Activated CD4-positive, alpha-beta T cell treated with anti-CD3 and anti-CD28 coated beads, Interleukin-2, amount 10 ng/mL, durations not matched to agents 24 days and 14 days (primary cell): ENCODE results near the gene MMP15. TPM values are rescaled to one million over a fixed set of nuclear protein-coding genes. Genes with fewer than 3 reads are reported as not detected.
"Not testable (repeated sequence)": the region's sequence is repeated elsewhere in the genome, so short reads cannot be mapped to it uniquely, and the experiment has no call there.

ENCODE experiments used
- DNase-seq: peaks from one replicate; pipeline ENCODE4 v3.0.0; 2022
- H3K27ac Mint-ChIP-seq: one replicate; pipeline ENCODE4 v1.8.0; 2022; ENCODE audit warnings: mild to moderate bottlenecking, mixed read lengths
- H3K27me3 Mint-ChIP-seq: one replicate; pipeline ENCODE4 v1.8.0; 2022; ENCODE audit warnings: mixed read lengths
- H3K36me3 Mint-ChIP-seq: one replicate; pipeline ENCODE4 v1.8.0; 2022; ENCODE audit warnings: low read depth, mild to moderate bottlenecking, mixed read lengths
- H3K4me1 Mint-ChIP-seq: one replicate; pipeline ENCODE4 v1.8.0; 2021; ENCODE audit warnings: mixed read lengths
- H3K4me3 Mint-ChIP-seq: one replicate; pipeline ENCODE4 v1.8.0; 2022; ENCODE audit warnings: mild to moderate bottlenecking, moderate library complexity, mixed read lengths
- H3K9me3 Mint-ChIP-seq: one replicate; pipeline ENCODE4 v1.8.0; 2021; ENCODE audit warnings: mixed read lengths
- intact Hi-C: fragments of 100-400 bp; cut with micrococcal nuclease; formaldehyde crosslinking; loops from one replicate; pipeline ENCODE4 v1.15.1; 2023
- total RNA-seq: library from RNA; stranded (reverse); gene quantifications from 2 replicates; pipeline ENCODE4 v1.2.3, GENCODE V29; 2022

Gene MMP15
- total RNA-seq, 1 donor from 2014 or later = 0.89 TPM

DNA sequence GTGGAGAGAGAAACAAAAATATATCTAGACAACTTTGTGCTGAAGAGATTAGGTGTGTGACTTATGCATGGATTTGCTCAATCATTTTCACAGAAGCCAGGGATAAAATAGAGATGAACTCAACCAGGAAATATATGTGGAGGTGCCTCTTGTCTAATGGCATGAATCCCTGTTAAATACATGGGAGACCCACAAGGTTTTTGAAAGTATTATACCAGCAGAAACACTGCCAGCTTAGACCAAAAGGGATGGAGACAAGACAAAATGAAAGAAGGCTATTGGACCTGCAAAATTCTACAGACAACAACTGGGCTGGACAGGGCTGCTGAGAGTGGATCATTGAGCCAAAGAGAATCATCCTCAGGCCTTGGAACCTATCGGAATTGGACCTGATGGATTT lies 51.0 kb downstream of the MMP15 start:
- no peaks in the 10 kb centered on the region for H3K4me1 Mint-ChIP-seq
- no peak overlapping the region for H3K27ac Mint-ChIP-seq
- DNase-seq = no peak
- H3K4me3 Mint-ChIP-seq = no peak overlapping the region
- peaks cover 7% of the 10 kb centered on the region for H3K9me3 Mint-ChIP-seq
- H3K27me3 Mint-ChIP-seq = no peaks in the 10 kb centered on the region
- intact Hi-C loops = no loop called here
- H3K36me3 Mint-ChIP-seq = no peaks in the 10 kb centered on the region

DNA sequence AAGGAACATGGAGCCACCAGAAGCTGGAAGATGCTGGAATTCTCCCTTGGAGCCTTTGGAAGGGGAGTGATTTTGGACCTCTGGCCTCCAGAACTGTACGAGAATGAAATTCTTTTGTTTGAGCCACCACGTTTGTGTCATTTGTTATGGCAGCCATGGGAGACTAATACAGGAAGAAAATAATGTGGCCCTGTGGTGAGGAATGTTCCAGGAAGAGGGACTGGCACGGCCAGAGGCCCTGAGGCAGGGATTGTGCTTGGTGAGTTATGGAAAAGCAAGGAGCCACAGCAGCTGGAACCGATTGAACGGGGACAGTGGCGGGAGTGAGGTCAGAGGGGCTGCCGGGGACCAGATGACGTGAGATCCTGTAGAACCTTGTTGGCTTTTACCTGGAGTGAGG lies 52.2 kb downstream of the MMP15 start:
- no peaks in the 10 kb centered on the region for H3K4me1 Mint-ChIP-seq
- DNase-seq = no peak
- H3K36me3 Mint-ChIP-seq = no peaks in the 10 kb centered on the region
- H3K4me3 Mint-ChIP-seq = no peak overlapping the region
- intact Hi-C loops = no loop called here
- H3K27me3 Mint-ChIP-seq = no peaks in the 10 kb centered on the region
- no peak overlapping the region for H3K27ac Mint-ChIP-seq
- peaks cover 4% of the 10 kb centered on the region for H3K9me3 Mint-ChIP-seq

DNA sequence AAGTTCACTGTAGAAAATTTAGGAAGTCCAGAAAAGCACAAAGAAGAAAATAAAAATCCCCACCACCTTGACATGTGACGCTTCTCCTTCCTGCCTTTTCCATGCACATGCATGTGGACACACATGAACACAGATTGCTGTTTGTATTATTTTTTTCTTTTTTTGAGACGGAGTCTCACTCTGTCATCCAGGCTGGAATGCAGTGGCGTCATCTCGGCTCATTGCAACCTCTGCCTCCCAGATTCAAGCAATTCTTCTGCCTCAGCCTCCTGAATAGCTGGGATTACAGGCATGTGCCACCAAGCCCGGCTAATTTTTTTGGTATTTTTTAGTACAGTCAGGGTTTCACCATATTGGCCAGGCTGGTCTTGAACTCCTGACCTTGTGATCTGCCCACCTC lies 55.1 kb downstream of the MMP15 start:
- H3K36me3 Mint-ChIP-seq, DNase-seq, H3K27ac Mint-ChIP-seq, H3K4me3 Mint-ChIP-seq, H3K27me3 Mint-ChIP-seq, intact Hi-C loops, H3K4me1 Mint-ChIP-seq, H3K9me3 Mint-ChIP-seq: not testable (repeated sequence)

- intact Hi-C loops = no loop called here
- Mint-ChIP-seq H3K36me3 (no peaks in the 10 kb centered on the region), H3K27ac (no peak overlapping the region), H3K4me3 (no peak overlapping the region), H3K4me1 (no peaks in the 10 kb centered on the region), H3K9me3 (no peaks in the 10 kb centered on the region), H3K27me3 (no peaks in the 10 kb centered on the region)
- DNase-seq = no peak
Measured at GRCh38 chr16:58082381-58082780, 56.8 kb downstream of the MMP15 start.

DNA sequence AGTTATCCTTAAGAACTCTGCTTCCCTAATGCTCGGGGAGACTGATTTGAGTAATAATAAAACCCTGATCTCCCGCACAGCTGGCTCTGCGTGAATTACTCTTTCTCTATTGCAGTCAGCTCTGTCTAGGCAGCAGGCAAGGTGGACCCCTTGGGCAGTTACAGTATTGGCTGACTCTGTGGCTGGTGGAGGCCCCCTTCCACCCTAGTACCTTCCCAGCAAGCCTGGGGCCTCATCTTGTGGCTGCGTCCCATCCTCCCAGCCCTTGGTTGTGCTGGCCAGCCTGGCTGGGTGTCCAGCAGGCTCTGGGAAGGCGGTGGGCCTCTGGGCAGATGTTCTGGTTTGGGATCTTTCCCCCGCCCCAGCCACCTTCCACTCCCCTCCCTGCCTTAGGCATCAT lies 59.1 kb downstream of the MMP15 start:
- Mint-ChIP-seq H3K27me3 (no peaks in the 10 kb centered on the region), H3K4me3 (no peak overlapping the region), H3K36me3 (no peaks in the 10 kb centered on the region), H3K27ac (no peak overlapping the region), H3K4me1 (no peaks in the 10 kb centered on the region), H3K9me3 (no peaks in the 10 kb centered on the region)
- intact Hi-C loops = no loop called here
- no peak for DNase-seq

- H3K9me3 Mint-ChIP-seq = no peaks in the 10 kb centered on the region
- H3K4me1 Mint-ChIP-seq = peaks cover 2% of the 10 kb centered on the region
- intact Hi-C loops = no loop called here
- no peak overlapping the region for H3K27ac Mint-ChIP-seq
- no peak overlapping the region for H3K4me3 Mint-ChIP-seq
- H3K27me3 Mint-ChIP-seq = no peaks in the 10 kb centered on the region
- DNase-seq = no peak
- H3K36me3 Mint-ChIP-seq = no peaks in the 10 kb centered on the region
Measured at GRCh38 chr16:58085171-58085570, 59.6 kb downstream of the MMP15 start.

DNA sequence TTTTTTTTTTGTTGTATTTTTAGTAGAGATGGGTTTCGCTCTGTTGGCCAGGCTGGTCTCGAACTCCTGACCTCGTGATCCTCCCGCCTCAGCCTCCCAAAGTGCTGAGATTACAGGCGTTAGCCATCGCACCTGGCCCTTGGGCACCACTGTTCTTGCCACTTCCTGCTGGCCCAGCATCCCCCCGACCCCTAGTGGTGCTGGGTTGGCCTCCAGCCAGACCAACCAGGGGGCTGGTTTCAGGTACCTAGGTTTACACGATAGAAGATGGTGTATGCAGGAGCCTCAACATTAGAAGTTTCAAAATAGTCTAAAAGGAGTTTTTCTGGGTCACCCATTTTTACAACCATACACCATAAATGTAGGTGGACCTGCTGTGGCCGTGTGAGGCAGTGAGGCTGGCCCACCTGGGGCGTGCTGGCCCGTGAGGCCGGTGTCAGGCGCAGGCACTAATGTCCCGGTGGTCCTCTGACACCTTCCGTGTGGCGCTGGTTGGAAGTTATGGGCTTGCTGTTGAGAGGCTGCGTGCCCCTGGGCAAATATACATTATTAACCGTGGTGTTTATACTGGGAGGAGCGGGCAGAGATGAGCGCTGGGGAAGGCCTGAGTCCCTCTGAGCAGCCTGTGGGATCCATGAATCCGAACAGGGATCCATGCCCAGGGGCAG lies 60.2 kb downstream of the MMP15 start:
- no peaks in the 10 kb centered on the region for H3K36me3 Mint-ChIP-seq
- DNase-seq = no peak
- no peak overlapping the region for H3K4me3 Mint-ChIP-seq
- H3K9me3 Mint-ChIP-seq = no peaks in the 10 kb centered on the region
- intact Hi-C loops = no loop called here
- no peaks in the 10 kb centered on the region for H3K27me3 Mint-ChIP-seq
- H3K4me1 Mint-ChIP-seq = peaks cover 2% of the 10 kb centered on the region
- H3K27ac Mint-ChIP-seq = no peak overlapping the region

DNA sequence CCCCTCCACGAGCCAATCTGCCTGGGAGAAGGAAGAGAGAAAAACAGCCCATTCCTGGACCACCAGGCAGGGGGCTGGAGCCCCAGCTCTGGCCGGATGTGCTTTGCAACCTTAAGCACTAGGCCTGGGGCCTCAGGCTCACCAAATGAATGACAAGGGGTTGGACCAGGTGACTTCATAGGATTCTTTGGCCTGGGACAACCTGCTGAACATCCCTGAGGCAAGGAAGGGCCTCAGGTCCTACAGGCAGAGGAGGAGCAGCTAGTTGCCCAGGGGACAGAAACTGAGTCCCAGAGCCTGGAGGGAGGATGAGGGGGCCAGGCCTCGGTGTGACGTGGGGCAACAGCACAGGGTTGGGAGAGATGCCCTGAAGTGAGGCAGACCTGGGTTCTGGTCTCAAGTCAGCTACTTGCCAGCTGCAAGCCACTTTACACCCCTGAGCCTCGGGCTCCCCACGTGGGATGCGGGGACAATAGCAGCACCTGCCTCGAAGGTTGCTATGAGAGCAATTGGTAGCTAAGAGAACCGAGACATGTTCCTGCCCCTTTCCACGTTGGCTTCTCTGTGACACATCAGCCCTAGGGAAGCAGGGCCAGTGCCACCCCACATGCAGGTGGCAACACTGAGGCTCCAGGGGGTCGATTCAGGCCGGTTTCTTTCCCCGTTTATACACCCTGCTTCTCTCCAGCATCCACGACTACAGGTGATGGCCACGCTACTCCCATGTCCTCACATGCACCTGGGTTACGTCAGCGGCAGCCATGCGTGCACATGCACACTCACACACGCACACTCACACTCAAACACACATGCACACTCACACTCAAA lies 61.0 kb downstream of the MMP15 start:
- no peak for DNase-seq
- H3K27me3 Mint-ChIP-seq = no peaks in the 10 kb centered on the region
- H3K9me3 Mint-ChIP-seq = no peaks in the 10 kb centered on the region
- H3K4me1 Mint-ChIP-seq = peaks cover 2% of the 10 kb centered on the region
- H3K27ac Mint-ChIP-seq = no peak overlapping the region
- intact Hi-C loops = no loop called here
- H3K4me3 Mint-ChIP-seq = no peak overlapping the region
- H3K36me3 Mint-ChIP-seq = no peaks in the 10 kb centered on the region

GRCh38 chr16:58087209-58087913 lies 61.8 kb downstream of the MMP15 start:
- Mint-ChIP-seq H3K4me1 (peaks cover 2% of the 10 kb centered on the region), H3K27ac (no peak overlapping the region), H3K9me3 (no peaks in the 10 kb centered on the region), H3K27me3 (no peaks in the 10 kb centered on the region), H3K36me3 (no peaks in the 10 kb centered on the region), H3K4me3 (no peak overlapping the region)
- intact Hi-C loops = no loop called here
- no peak for DNase-seq

DNA sequence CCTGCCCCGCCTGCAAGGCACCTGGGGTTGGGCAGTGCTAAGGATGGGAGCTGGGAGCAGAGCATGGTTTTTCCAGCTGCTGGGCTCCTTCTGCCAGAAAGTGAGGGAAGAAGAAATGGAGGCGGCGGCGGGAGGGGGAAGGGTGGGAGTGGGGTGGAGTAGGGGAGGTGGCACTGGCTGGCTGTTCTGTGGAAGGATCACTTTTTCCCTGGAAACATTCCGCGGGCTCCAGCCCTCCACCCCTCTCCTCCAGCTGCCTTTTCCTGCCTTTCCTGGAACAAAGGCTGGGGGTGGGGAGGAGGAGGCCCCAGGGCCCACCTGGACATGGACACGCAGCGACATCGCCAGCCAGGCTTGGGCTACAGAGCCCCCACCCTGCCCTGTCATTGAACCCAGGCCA lies 62.5 kb downstream of the MMP15 start:
- no peak overlapping the region for H3K4me3 Mint-ChIP-seq
- peaks cover 2% of the 10 kb centered on the region for H3K4me1 Mint-ChIP-seq
- DNase-seq = no peak
- H3K27me3 Mint-ChIP-seq = peaks cover 2% of the 10 kb centered on the region
- H3K27ac Mint-ChIP-seq = no peak overlapping the region
- H3K9me3 Mint-ChIP-seq = no peaks in the 10 kb centered on the region
- H3K36me3 Mint-ChIP-seq = no peaks in the 10 kb centered on the region
- intact Hi-C loops = no loop called here

DNA sequence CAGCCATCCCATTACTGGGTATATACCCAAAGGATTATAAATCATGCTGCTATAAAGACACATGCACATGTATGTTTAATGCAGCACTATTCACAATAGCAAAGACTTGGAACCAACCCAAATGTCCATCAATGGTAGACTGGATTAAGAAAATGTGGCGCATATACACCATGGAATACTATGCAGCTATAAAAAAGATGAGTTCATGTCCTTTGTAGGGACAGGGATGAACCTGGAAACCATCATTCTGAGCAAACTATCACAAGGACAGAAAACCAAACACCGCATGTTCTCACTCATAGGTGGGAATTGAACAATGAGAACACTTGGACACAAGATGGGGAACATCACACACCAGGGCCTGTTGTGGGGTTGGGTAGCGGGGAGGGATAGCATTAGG lies 64.8 kb downstream of the MMP15 start:
- H3K36me3 Mint-ChIP-seq, intact Hi-C loops, H3K27ac Mint-ChIP-seq, H3K4me1 Mint-ChIP-seq, DNase-seq, H3K4me3 Mint-ChIP-seq, H3K27me3 Mint-ChIP-seq, H3K9me3 Mint-ChIP-seq: not testable (repeated sequence)

DNA sequence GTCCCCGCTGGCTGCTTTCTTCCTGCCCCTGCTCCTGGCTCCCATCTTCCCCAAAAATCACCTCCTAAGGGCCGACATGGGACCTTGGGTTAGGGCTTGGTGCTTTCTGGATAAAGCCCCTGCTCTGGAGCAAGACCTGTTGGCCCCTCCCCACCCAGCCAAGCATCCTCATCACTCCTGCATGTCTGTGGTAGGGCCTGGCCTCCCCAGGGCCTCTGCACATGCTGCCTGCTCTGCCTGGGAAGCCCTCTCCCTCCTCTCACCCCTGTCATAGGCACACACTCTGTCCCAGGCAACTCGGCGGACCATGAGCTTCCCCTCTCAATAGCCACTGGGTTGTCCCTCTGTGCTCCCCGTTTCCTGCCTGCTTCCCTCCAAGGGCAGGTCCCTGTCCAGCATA lies 68.5 kb downstream of the MMP15 start:
- peaks cover 5% of the 10 kb centered on the region for H3K27me3 Mint-ChIP-seq
- no peaks in the 10 kb centered on the region for H3K9me3 Mint-ChIP-seq
- H3K36me3 Mint-ChIP-seq = no peaks in the 10 kb centered on the region
- H3K27ac Mint-ChIP-seq = no peak overlapping the region
- intact Hi-C loops = no loop called here
- H3K4me1 Mint-ChIP-seq = peaks cover 10% of the 10 kb centered on the region
- H3K4me3 Mint-ChIP-seq = no peak overlapping the region
- DNase-seq = no peak

DNA sequence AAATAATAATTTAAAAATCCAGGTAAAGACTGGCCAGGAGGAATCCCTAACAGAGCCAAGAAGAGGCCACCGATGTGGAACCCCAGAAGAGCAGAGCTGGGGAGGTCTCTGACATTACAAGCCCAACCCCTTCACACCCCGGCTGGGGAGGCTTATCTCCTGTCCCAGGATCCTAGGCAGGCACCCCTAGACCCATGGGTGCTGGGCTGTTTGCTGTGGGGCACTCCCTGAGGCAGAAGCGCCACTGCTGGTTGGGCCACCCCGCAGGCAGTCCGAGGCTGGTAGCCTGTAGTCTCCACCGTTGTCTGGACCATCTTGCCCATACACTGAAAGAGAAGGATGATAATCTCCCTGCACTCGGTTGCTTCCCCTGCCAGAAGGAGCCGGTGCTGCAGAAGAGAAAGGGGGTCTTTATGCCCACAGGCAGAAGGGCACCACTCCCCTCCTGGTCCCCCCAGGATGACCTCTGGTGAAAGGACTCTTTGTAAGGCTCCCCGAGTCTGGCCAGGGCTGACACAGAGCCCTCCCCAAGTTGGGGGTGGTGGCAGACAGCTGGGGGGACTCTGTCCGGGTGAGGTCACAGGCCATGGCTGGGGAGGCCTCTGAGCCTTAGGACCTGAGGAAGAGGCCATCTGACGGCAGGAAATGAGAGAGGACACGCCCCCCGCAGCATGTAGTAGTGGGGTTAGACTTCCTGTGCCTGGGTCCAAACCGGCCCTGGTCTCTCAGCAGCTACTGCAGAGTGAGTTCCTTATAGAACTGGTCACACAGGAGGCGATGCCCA lies 69.4 kb downstream of the MMP15 start:
- Mint-ChIP-seq H3K4me3 (no peak overlapping the region), H3K36me3 (no peaks in the 10 kb centered on the region), H3K9me3 (no peaks in the 10 kb centered on the region), H3K27ac (no peak overlapping the region), H3K4me1 (peaks cover 9% of the 10 kb centered on the region), H3K27me3 (peaks cover 5% of the 10 kb centered on the region)
- peak; percentile 60 for DNase-seq
- intact Hi-C loops = no loop called here

GRCh38 chr16:58095575-58095960 lies 70.0 kb downstream of the MMP15 start:
- H3K4me1 Mint-ChIP-seq, H3K36me3 Mint-ChIP-seq, H3K9me3 Mint-ChIP-seq, H3K27me3 Mint-ChIP-seq, H3K4me3 Mint-ChIP-seq, H3K27ac Mint-ChIP-seq, intact Hi-C loops, DNase-seq: not testable (repeated sequence)
